NCI-H460 (cell line): Measurements from ENCODE around the gene MTNR1A. TPM values are rescaled to one million over a fixed set of nuclear protein-coding genes. Genes with fewer than 3 reads are reported as not detected.
"Not testable (repeated sequence)": the region's sequence is repeated elsewhere in the genome, so short reads cannot be mapped to it uniquely, and the experiment has no call there.

Experiments
- DNase-seq: peaks from one replicate; pipeline ENCODE4 v3.0.0-alpha.2; 2016; ENCODE audit warnings: low read depth; ENCODE audit errors: extremely low read depth
- total RNA-seq: library from RNA; depleted of rRNA; stranded (reverse); fragments of >200 nt; shearing (Covaris generic); gene quantifications from 2 replicates; pipeline ENCODE4 v1.2.3, GENCODE V29; 2014

The MTNR1A gene
- total RNA-seq, 1 experiment from 2014 or later = not detected

GRCh38 chr4:186566068-186566467, 10.7 kb upstream of the MTNR1A start:
- DNase-seq = no peak

- no peak for DNase-seq
These were observed 8.4 kb upstream of the MTNR1A start for GRCh38 chr4:186563761-186564160.

GRCh38 chr4:186561748-186562147, 6.4 kb upstream of the MTNR1A start:
- DNase-seq = no peak

GRCh38 chr4:186560647-186561046, 5.3 kb upstream of the MTNR1A start:
- no peak for DNase-seq

- no peak for DNase-seq
These were observed 2.1 kb upstream of the MTNR1A start for GRCh38 chr4:186557486-186557885.

- no peak for DNase-seq
These were observed 1.7 kb upstream of the MTNR1A start for GRCh38 chr4:186557061-186557460.

GRCh38 chr4:186554539-186554913, 841 bp downstream of the MTNR1A start:
- no peak for DNase-seq

- no peak for DNase-seq
These were observed 1.6 kb downstream of the MTNR1A start for GRCh38 chr4:186553717-186554116.

- DNase-seq = no peak
These were observed 3.5 kb downstream of the MTNR1A start for GRCh38 chr4:186551849-186552248.

- DNase-seq = no peak
These were observed 9.9 kb downstream of the MTNR1A start for GRCh38 chr4:186545436-186545835.

- DNase-seq = no peak
These were observed 12.2 kb downstream of the MTNR1A start for GRCh38 chr4:186543206-186543605.

- no peak for DNase-seq
These were observed 13.6 kb downstream of the MTNR1A start for GRCh38 chr4:186541801-186542200.

GRCh38 chr4:186537843-186538521, 17.4 kb downstream of the MTNR1A start:
- no peak for DNase-seq

- DNase-seq = no peak
These were observed 19.1 kb downstream of the MTNR1A start for GRCh38 chr4:186536285-186536684.

- no peak for DNase-seq
These were observed 21.3 kb downstream of the MTNR1A start for GRCh38 chr4:186534056-186534455.

- DNase-seq = not testable (repeated sequence)
These were observed 31.4 kb downstream of the MTNR1A start for GRCh38 chr4:186523927-186524326.

- no peak for DNase-seq
These were observed 39.1 kb downstream of the MTNR1A start for GRCh38 chr4:186516287-186516686.

- no peak for DNase-seq
These were observed 41.0 kb downstream of the MTNR1A start for GRCh38 chr4:186514271-186514950.

- not testable (repeated sequence) for DNase-seq
These were observed 50.6 kb downstream of the MTNR1A start for GRCh38 chr4:186504771-186505170.

- no peak for DNase-seq
These were observed 53.1 kb downstream of the MTNR1A start for GRCh38 chr4:186502231-186502630.

- DNase-seq = no peak
These were observed 53.8 kb downstream of the MTNR1A start for GRCh38 chr4:186501554-186501953.

- DNase-seq = no peak
These were observed 54.6 kb downstream of the MTNR1A start for GRCh38 chr4:186500721-186501304.
